ENCODE measurements around the gene SHPK.

DNA sequence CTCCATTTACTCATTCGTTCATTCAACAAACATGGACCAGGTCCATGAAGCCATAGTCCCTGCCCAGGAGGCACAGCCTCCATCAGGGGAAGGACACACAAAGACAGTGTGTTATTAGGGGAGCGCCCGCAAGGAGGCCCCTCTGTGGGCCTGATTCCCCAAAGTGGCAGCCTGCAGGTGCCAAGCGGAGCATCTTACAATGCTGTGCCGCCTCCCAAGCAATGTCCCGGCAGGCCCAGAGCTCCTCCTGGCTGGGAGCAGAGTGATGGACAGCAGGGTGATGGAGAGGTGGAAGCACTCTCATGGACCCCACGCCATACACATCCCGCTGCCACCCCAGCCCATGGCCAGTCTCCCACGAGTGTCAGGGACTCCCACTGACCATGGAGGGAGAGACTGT is 52.6 kb downstream of the SHPK start:
- TF ChIP-seq POLR2A (IDR thresholded peaks at IDR 0.05; ENCODE audit: low read depth, low read length) (no peak), POLR2AphosphoS5 (IDR thresholded peaks at IDR 0.05; ENCODE audit: low read depth, low read length) (no peak)
